ENCODE data around the gene WNT9B. TPM values are rescaled to one million over a fixed set of nuclear protein-coding genes. Genes with fewer than 3 reads are reported as not detected.

The WNT9B gene
- total and polyA plus RNA-seq, 2 of the 13 experiments (the other 11 are each of a cell fraction or from before 2014, with no cell fraction given), result not detected

- BruUV-seq (replicated peaks), result no TSS peak
- no peak for DNase-seq (ENCODE audit: low spot score)
- peaks cover 12% of the 10 kb centered on the region for H3K9me3 ChIP-seq (ENCODE audit: low read length)
- WGBS (ENCODE audit: low lambda C conversion rate), result 81% methylated on average over 5 of the region's 5 CpGs
- in situ Hi-C loops (cut with HindIII; ENCODE audit: extremely low pct_ligation_motif_present, low pct_unique_long_range_greater_than_20kb) (loop anchor here (5.0 to 25.0 kb wide), 2 partner anchors 38 to 827 kb away; no protein-coding TSS in a partner anchor), intact Hi-C loops (cut with micrococcal nuclease; ENCODE audit: unreplicated experiment) (no loop called here)
- no peak overlapping the region for H3K9ac ChIP-seq (ENCODE audit: insufficient read depth, low read depth, low read length)
- POLR2A ChIA-PET, result no interaction called here
- no peaks in the 10 kb centered on the region for H4K20me1 ChIP-seq (ENCODE audit: insufficient read depth, low read length)
- no peaks in the 10 kb centered on the region for H3K36me3 ChIP-seq (replicated peaks in 1 of 2; ENCODE audit: control insufficient read depth in 1 of 2, insufficient read depth in 2 of 2, low read length in 2 of 2)
- peaks cover 18% of the 10 kb centered on the region; the same call in 1 of the 2 replicates for H3K4me1 ChIP-seq (ENCODE audit: insufficient read depth, low read length)
- peaks cover 2 to 17% of the 10 kb centered on the region in 2 experiments; a peak in 4 of 5 replicates for H3K27me3 ChIP-seq (ENCODE audit: control insufficient read depth in 1 of 2, insufficient read depth in 2 of 2, low read length in 2 of 2)
- no peaks in the 10 kb centered on the region for H3K79me2 ChIP-seq (ENCODE audit: insufficient read depth, low read length)
- ATAC-seq, result no peak
- FAIRE-seq, result no peak
- no peak overlapping the region for H3K27ac ChIP-seq (ENCODE audit: extremely low read length, insufficient read depth, low read length)
- no peak overlapping the region for H2AFZ ChIP-seq (ENCODE audit: low read length)
- H3K4me2 ChIP-seq (ENCODE audit: low read depth, low read length), result no peak overlapping the region
- CTCF ChIA-PET (ENCODE audit: low intra/inter-chr PET ratio, low total read pairs), result no interaction called here
- no peak overlapping the region for H3K4me3 ChIP-seq (replicated peaks in 1 of 3; ENCODE audit: insufficient read depth in 1 of 3, low read depth in 2 of 3, low read length in 3 of 3)
- TF ChIP-seq U2AF2 (IDR thresholded peaks at IDR 0.05; ENCODE audit: low read depth, low read length) (no peak), ZBTB8A (CRISPR knock-in tag; IDR thresholded peaks at IDR 0.05; ENCODE audit: borderline replicate concordance, low read depth) (no peak), GTF3A (CRISPR knock-in tag; conservative IDR thresholded peaks at IDR 0.05) (no peak), ZNF577 (CRISPR knock-in tag; IDR thresholded peaks at IDR 0.05; ENCODE audit: borderline replicate concordance, low read depth) (no peak), ZSCAN21 (CRISPR knock-in tag; IDR thresholded peaks at IDR 0.05; ENCODE audit: borderline replicate concordance) (no peak), E2F2 (CRISPR knock-in tag; IDR thresholded peaks at IDR 0.05; ENCODE audit: borderline replicate concordance) (no peak), SNAPC4 (CRISPR knock-in tag; IDR thresholded peaks at IDR 0.05) (no peak), HMGA1 (CRISPR knock-in tag; conservative IDR thresholded peaks at IDR 0.05) (no peak), GTF2F1 (IDR thresholded peaks at IDR 0.05; ENCODE audit: low read length) (no peak), ZNF343 (CRISPR knock-in tag; IDR thresholded peaks at IDR 0.05) (no peak), ZNF280B (CRISPR knock-in tag; IDR thresholded peaks at IDR 0.05; ENCODE audit: borderline replicate concordance) (no peak), ARID4A (CRISPR knock-in tag; IDR thresholded peaks at IDR 0.05; ENCODE audit: borderline replicate concordance) (no peak)
Measured at GRCh38 chr17:46839211-46839610, 12.2 kb upstream of the WNT9B start.
